Endothelial cell of hepatic sinusoid (primary cell): ENCODE measurements around the gene TSR3.

Experiments
- in situ Hi-C: cut with HindIII; loops from 2 replicates; pipeline ENCODE4 v1.10.0; 2017; ENCODE audit warnings: low sequenced_read_pairs

Gene TSR3

DNA sequence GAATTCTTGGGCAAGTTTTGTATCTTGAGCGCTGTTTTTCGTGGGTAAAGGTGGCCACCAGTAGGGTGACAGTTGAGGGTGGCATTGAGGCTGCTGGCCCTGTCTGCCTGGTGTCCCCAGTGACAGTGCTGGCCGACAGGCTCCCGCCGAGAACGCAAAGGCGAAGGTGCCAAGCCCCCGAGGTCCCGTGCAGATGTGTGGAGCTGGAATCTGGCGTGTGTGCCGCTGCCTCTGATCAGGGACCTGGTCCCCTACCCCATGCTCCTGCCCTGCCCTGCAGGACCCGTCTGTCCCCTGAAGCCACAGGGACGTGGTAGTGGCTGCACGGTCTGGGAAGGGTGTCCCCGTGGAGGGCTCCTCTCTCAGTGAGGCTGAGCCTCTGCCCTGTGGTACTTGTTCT, 38.8 kb downstream of the TSR3 start:
- in situ Hi-C loops: no loop called here

DNA sequence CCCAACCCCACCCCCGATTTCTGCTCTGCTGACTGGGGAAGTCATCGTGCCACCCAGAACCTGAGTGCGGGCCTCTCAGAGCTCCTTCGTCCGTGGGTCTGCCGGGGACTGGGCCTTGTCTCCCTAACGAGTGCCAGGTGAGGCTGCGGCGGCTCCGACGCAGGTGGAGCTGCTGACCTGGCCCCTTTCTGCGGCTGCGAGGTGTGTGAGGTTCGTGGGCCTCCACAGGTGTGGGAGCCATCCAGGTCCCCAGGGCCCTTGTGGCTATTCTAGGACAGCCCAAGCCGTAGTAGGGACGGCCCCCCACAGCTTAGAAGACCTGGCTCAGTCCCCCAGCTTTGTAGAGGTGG, 39.2 kb downstream of the TSR3 start:
- in situ Hi-C loops: no loop called here

DNA sequence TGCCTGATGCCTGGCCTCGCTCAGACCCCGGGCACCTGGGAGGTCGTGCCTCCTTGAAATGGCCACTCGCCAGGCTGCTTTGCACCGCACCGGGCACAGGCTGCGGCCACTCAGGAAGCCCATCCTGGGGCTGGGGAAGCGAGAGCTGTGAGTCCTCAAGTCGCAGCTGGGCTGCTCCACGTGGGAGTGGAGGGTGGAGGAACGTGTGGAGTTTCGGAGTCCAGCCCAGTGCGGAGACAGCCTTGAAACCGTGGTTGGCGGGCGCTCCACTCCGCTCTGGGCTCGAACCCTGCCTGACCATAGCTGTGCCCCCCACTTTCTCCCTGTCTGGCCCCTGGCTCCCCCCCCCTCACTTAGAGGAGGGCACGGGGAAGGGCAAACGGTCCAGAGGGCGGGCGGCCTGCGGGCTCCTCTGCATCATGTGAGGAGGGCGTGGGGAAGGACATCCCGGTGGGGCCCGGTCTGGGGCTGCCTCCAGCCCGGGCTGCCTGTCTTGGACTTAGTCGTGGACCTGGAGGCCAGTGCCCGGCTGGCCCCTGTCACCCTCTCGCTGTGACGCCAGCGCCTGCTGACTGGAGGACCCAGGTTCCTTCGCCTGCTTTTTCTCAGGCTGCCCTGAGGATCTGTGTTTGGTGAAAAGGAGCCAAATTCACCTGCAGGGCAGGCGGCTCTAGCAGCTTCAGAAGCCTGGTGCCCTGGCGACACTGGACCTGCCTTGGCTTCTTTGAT, 39.8 kb downstream of the TSR3 start:
- in situ Hi-C loops: no loop called here

DNA sequence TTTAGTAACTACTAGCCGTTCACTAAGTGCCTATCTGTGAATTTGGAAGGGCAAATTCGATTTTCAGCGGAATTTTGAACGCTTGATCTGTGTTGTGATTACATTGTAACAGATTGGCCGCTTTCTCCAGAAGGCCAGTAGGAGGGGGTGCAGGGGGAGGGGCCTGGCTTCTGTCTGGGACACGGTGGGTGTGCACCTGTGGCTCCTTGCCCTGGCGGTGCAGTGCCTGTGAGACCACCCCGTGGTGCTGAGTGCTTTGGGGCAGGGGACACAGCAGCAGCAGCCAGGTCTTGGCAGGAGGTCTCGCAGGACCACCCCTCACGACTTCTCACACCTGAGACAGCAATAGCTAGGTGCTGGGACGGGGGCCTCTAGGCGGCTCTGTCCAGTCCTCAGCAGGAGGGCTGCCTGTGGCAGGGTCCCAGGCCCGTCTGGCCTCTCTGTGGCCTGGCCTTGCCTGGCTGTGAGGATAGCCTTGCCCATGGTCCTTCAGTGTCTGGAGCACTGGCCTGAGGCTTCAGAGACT, 40.4 kb downstream of the TSR3 start:
- in situ Hi-C loops: no loop called here

DNA sequence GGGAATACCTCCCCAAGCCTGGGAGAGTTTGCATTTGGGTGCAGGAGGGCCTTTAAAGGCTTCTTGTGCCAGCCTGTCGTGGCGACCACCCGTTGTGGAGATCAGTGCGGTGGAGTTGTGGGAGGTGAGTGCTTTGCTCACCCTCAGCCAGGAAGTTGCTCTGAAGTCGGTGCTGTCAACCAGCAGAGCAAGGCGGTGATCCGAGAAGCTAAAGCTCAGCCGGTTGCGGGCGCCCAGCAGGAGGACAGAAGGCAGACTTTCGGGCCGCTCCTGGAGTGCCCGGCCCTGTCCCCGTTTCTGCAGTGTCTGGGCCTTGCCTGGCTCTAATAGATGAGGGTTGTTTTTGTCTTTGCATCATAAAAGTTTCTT, 40.9 kb downstream of the TSR3 start:
- in situ Hi-C loops: no loop called here

DNA sequence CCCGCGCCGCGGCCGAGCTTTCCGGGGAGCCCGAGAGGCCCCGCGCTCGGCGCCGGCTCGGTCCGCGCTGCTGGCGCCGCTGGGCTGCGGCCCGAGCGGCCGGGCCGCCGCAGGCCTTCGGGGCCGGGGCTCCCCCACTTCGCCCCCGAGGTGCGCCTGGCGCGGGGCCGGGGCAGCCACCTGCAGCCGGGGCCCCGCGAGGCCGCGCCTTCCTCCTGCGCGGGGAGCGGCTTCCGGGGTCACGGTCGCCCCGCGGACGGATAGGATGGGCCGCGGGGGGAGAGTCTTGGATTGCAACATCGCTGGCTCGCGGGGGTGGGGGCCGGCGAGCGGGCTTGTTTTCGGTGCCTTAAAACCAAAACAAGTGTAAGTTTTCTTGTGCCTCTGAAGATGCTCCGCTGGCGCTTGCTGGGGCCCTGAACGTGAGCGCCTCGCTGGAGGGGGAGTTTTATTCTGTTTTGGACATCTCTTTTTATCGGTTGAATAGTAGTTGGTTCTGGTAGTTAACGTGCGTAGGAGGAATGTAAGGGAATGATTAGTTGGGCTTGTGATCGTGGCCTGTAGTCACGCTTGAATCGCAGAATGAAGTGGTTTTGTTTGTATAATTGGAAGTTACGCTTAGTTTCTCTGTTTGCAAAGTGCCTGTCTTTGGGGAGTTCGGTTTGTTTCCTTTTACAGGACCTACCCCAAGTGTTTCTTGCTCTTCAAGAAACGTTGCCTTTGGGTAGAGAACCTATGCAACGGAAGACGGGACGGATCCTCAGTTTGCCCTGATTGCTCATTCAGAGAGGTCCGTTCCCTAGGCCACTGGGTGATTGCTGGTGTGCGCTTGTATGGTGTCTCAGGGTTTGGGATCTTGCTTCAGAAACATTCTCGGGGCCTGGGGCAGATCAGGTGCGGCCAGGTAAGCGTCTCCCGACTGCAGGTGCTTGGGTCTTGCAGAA, 41.5 kb downstream of the TSR3 start:
- in situ Hi-C loops: no loop called here

DNA sequence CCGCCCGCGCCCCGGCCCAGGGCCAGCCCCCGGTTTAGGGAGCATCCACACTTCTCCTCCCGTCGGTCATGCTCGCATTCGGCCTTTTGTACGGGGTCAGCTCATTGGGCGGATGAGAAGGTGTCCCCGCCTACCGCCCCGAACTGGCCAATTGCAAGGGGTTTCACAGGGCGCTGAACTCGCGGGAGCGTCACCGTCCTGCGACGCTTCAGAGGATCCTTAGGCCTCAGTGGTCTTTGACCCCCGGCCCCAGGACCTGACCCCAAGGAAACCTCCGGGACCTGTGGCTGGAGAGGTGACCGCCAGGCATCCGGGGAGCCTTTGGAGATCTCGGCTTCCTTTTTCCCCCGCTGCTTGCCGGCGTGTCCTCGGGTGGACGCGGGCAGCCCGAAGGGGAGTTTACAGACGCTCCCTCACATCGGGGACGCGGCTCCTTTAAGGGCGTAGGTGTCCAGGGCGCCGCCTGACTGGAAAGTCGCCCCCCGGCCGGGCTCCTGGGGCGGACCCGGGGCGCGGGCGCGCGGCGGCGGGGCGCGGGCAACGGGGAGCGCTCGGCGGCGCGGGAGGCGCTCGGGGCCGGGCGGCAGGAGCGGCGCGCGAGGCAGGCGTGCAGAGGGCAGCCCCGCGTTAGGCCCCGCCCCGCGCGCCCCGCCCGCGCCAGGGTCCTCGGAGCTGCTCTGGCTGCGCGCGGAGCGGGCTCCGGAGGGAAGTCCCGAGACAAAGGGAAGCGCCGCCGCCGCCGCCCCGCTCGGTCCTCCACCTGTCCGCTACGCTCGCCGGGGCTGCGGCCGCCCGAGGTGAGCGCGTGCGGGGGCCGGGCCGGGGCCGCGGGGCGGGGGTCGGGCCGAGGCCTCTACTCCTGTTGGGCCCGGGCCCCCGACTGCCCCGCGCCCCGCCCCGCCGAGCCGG, 42.4 kb downstream of the TSR3 start, which contains the start of gene UBE2I:
Gene UBE2I (plus strand): TSS at position 660 of the 909 bp plus-strand sequence. CDS start 4,395 bp downstream, outside the sequence.
- in situ Hi-C loops: no loop called here

DNA sequence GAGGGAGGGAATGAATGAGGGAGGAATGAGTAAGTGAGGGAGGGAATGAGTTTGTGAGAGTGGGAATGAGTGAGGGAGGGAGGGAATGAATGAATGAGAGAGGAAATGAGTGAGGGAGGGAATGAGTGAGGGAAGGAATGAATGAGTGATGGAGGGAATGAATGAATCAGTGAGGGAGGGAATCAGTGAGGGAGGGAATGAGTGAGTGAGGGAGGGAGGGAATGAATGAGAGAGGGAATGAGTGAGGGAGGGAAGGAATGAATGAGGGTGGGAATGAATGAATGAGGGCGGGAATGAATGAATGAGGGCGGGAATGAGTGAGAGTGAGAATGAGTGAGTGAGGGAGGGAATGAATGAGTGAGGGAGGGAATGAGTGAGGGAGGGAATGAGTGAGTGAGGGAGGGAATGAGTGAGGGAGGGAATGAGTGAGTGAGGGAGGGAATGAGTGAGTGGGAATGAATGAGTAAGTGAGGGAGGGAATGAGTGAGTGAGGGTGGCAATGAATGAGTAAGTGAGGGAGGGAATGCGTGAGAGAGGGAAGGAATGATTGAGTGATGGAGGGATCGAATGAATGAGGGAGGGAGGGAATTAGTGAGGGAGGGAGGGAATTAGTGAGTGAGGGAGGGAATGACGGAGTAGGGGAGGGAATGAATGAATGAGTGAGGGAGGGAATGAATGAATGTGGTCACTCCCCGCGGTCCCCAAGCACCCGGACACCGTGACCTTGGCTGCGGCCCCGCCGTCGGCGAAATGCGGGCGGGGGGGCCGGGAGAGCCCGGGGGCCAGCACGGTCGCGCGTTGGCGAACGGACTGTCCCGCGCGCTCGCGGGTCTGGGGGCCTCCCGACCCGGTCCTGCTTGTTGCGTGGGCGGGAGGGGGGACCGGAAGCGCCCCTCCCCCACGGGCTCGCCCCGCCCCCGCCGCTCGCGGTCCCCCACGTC, 43.4 kb downstream of the TSR3 start:
- in situ Hi-C loops: no loop called here

DNA sequence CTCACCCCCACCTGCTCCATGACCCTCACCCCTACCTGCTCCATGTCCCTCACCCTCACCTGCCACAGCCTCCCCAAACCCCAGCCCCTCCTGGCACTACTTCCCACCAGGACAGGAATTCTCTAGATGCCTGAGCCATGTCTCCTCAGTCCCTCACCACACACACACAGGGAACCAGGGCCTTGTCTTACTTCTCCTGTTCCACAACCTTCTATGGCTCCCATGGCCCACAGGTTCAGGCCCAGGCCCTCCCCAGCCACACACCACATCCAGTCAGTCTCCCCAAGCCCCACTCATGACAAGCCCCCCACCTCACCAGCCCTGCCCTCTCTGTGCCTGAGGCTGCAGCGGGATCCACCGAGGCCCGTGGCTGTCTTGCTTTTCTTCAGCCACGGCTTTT, 45.3 kb downstream of the TSR3 start:
- in situ Hi-C loops: no loop called here

DNA sequence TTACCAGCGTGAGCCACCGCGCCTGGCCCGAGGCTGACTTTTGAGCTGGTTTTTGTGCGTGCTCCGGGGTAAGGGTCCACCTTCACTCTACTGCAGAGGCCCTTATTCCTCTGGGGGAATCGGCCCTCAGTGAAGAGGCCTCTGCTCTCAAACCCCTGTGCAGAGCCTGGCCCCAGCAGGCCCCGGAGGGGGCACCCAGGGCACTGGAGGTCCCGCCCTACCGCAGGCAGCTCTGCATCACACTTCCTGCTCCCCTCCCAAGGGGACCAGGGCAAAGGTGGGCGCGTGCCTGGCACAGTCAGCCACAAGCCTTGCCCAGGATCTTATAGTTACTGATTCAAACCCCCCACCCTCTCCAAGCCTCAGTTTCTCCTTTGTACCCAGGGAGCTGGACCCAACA, 45.9 kb downstream of the TSR3 start:
- in situ Hi-C loops: no loop called here

DNA sequence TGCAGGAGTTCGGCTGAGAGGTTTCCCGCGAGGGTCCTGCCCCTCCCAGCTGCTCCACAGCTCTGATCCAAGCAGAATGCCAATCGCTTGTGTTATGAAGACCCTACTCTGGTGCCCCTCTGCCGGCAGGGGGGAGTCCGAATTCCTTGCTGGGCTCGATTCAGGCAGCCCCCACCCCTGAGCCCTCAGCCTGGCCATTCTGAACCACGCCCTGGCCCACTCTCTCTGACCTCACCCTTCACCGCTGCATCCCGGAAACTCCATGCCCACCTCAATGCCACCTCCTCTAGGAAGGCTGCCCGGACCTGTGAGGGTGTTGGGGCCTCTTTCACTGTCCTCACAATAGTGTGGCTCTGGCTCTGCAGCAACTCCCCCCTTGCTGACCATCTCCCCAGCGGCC, 50.1 kb downstream of the TSR3 start:
- in situ Hi-C loops: no loop called here

DNA sequence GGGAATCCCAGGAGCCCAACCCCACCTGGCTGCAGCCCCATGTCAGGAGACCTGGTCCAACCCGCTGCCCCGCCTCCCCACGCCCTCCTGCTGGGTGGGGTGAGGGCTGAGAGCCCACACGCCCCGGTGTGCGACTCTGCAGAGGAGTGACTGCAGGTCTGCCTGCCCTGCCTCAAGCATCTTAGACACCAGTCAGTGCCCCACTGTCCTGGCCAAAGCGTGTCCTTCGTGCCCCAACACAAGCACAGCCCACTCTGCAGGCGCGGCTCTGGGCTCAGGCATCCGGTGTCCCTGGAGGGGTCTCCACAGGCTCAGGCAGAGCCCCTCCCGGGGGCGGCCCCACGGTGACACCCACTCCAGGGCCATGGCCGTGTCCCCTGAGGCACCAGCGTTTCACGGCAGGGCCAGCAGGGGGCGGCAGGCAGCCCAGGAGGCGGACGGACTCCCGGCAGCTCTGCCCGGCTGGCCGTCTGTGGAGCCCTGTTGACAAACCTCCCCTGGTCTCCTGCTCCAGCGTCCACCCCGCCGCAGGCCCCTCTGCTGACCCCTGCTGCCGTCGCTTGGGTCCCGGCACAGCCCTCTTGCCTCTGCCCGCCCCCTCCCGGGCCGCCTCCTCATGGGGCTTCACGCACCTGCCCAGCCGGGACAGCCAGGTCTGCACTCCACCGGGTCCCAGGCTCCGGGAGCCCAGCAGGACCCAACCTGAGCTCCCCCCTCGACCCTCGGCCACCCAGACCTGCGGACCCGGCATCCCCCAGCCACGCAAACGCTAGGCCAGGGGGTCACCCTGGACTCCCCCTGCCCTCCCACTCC, 50.8 kb downstream of the TSR3 start:
- in situ Hi-C loops: no loop called here

DNA sequence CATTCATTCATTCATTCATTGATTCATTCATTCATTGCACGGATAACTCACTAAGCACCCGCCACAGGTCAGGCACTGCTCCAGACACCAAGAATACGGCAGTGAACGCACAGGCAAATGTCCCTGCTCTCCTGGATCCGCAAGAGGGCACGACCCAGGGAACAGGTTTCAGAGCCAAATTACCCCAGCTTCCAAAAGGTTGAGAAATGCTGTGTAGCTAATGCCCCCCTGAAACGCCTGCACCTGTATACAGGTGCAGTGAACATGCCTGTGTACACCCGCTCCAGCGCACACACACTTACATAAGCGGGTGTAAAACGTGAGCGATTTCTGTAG, 51.8 kb downstream of the TSR3 start:
- in situ Hi-C loops: loop anchor here (25.0 kb wide), 2 partner anchors 87 to 313 kb away; partner anchors contain the start of gene SOX8
